ENCODE results near the gene STX7.

Gene STX7

GRCh38 chr6:132483779-132484679 lies 28.9 kb downstream of the STX7 start:
- TF ChIP-seq, protein P1, sequence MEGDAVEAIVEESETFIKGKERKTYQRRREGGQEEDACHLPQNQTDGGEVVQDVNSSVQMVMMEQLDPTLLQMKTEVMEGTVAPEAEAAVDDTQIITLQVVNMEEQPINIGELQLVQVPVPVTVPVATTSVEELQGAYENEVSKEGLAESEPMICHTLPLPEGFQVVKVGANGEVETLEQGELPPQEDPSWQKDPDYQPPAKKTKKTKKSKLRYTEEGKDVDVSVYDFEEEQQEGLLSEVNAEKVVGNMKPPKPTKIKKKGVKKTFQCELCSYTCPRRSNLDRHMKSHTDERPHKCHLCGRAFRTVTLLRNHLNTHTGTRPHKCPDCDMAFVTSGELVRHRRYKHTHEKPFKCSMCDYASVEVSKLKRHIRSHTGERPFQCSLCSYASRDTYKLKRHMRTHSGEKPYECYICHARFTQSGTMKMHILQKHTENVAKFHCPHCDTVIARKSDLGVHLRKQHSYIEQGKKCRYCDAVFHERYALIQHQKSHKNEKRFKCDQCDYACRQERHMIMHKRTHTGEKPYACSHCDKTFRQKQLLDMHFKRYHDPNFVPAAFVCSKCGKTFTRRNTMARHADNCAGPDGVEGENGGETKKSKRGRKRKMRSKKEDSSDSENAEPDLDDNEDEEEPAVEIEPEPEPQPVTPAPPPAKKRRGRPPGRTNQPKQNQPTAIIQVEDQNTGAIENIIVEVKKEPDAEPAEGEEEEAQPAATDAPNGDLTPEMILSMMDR (IDR thresholded peaks at IDR 0.05; ENCODE audit: low read depth, low read length): peak; percentile 70
- Histone ChIP-seq H3K36me3 (no peaks in the 10 kb centered on the region), H3K4me3 (ENCODE audit: low read depth, low read length) (no peak overlapping the region), H3K4me1 (no peaks in the 10 kb centered on the region), H3K9me3 (no peaks in the 10 kb centered on the region), H3K27me3 (no peaks in the 10 kb centered on the region)
- DNase-seq: peak; percentile 45

- no peak for DNase-seq
- Histone ChIP-seq H3K4me3 (ENCODE audit: low read depth, low read length) (no peak overlapping the region), H3K36me3 (no peaks in the 10 kb centered on the region), H3K27me3 (no peaks in the 10 kb centered on the region), H3K4me1 (no peaks in the 10 kb centered on the region), H3K9me3 (no peaks in the 10 kb centered on the region)
- TF ChIP-seq, protein P1 (IDR thresholded peaks at IDR 0.05; ENCODE audit: low read depth, low read length): no peak
Measured at GRCh38 chr6:132482581-132482980, 30.3 kb downstream of the STX7 start.

- no peak overlapping the region for H3K4me3 ChIP-seq (ENCODE audit: low read depth, low read length)
- no peak for DNase-seq
- H3K4me1 ChIP-seq: peaks cover under 1% of the 10 kb centered on the region; the same call in 1 of the 2 replicates
- no peaks in the 10 kb centered on the region for H3K9me3 ChIP-seq
- TF ChIP-seq, protein P1 (IDR thresholded peaks at IDR 0.05; ENCODE audit: low read depth, low read length): no peak
- no peaks in the 10 kb centered on the region for H3K36me3 ChIP-seq
- H3K27me3 ChIP-seq: no peaks in the 10 kb centered on the region
Measured at GRCh38 chr6:132481189-132481588, 31.7 kb downstream of the STX7 start.

GRCh38 chr6:132479131-132479530 lies 33.8 kb downstream of the STX7 start:
- Histone ChIP-seq H3K4me1 (peaks cover 3% of the 10 kb centered on the region), H3K9me3 (no peaks in the 10 kb centered on the region), H3K36me3 (no peaks in the 10 kb centered on the region), H3K4me3 (ENCODE audit: low read depth, low read length) (no peak overlapping the region), H3K27me3 (no peaks in the 10 kb centered on the region)
- no peak for DNase-seq
- TF ChIP-seq, protein P1 (IDR thresholded peaks at IDR 0.05; ENCODE audit: low read depth, low read length): no peak

GRCh38 chr6:132478674-132479073 lies 34.2 kb downstream of the STX7 start:
- DNase-seq: no peak
- Histone ChIP-seq H3K36me3 (no peaks in the 10 kb centered on the region), H3K4me1 (peaks cover 3% of the 10 kb centered on the region)

More at GRCh38 chr6:132478674-132479073, 34.2 kb downstream of the STX7 start:
- Histone ChIP-seq H3K4me3 (ENCODE audit: low read depth, low read length) (no peak overlapping the region), H3K27me3 (no peaks in the 10 kb centered on the region), H3K9me3 (no peaks in the 10 kb centered on the region)
- TF ChIP-seq, protein P1 (IDR thresholded peaks at IDR 0.05; ENCODE audit: low read depth, low read length): no peak
